HepG2 (cell line): ENCODE measurements around the gene DIP2C. TPM values are rescaled to one million over a fixed set of nuclear protein-coding genes. Genes with fewer than 3 reads are reported as not detected.

ENCODE experiments used
- ATAC-seq: fragments of 200-7000 bp; cut with Tn5 transposase; 3 replicates; pipeline ENCODE4 v1.9.1; 2020; ENCODE audit warnings: mild to moderate bottlenecking, moderate library complexity
- BruUV-seq: library from RNA; stranded (reverse); fragments of 400-500 nt; replicated peaks from 2 replicates; lab custom pipeline; 2021; lab: Mats Ljungman, UMichigan
- CTCF ChIA-PET: fragments of 300-600 bp; formaldehyde crosslinking; extraction: SDS; loops from one replicate; lab custom pipeline; 2021; ENCODE audit warnings: low total read pairs, inconsistent platforms, low intra/inter-chr PET ratio; lab: Yijun Ruan, JAX
- POLR2A ChIA-PET: fragments of 350-600 bp; sonication (Branson Sonifier 250); formaldehyde crosslinking; loops from one replicate; lab custom pipeline; 2020; ENCODE audit warnings: antibody characterized with exemption, inconsistent platforms; lab: Yijun Ruan, JAX
- DNase-seq: peaks from one replicate; pipeline ENCODE4 v3.0.0-alpha.2; 2015; ENCODE audit warnings: low spot score
- FAIRE-seq: peaks from 3 replicates; lab custom pipeline; 2011; peaks lifted over from hg19 to GRCh38; lab: Jason Lieb, UNC
- H2AFZ ChIP-seq: one replicate; pipeline ENCODE4 v1.6.1; 2011; ENCODE audit warnings: low read length, inconsistent platforms
- H3K27ac ChIP-seq: fragments of 300-600 bp; 3 replicates; pipeline ENCODE4 v1.8.0; 2011; ENCODE audit warnings: mixed run types, mild to moderate bottlenecking, mixed read lengths, low read length, inconsistent platforms; ENCODE audit not compliant: insufficient read depth; ENCODE audit errors: extremely low read length
- H3K27me3 ChIP-seq, 2 experiments: fragments of 200-600 bp in 1 of 2; 2 replicates in 1 of 2; 3 replicates in 1 of 2; pipeline versions ENCODE4 v1.6.0 to v1.8.0; 2011; ENCODE audit warnings: low read length in 2 of 2, mild to moderate bottlenecking in 2 of 2, moderate library complexity in 2 of 2, inconsistent platforms in 1 of 2; ENCODE audit not compliant: insufficient read depth in 2 of 2, control insufficient read depth in 1 of 2
- H3K36me3 ChIP-seq, 2 experiments: fragments of 200-600 bp in 1 of 2; replicated peaks in 1 of 2; 2 replicates in 1 of 2; 3 replicates in 1 of 2; pipeline versions ENCODE4 v1.5.1 to v1.8.0; 2011; ENCODE audit warnings: low read length in 2 of 2, inconsistent platforms in 1 of 2; ENCODE audit not compliant: insufficient read depth in 2 of 2, control insufficient read depth in 1 of 2
- H3K4me1 ChIP-seq: 2 replicates; pipeline ENCODE4 v1.5.1; 2012; ENCODE audit warnings: low read length, inconsistent platforms; ENCODE audit not compliant: insufficient read depth
- H3K4me2 ChIP-seq: 2 replicates; pipeline ENCODE4 v1.6.0; 2011; ENCODE audit warnings: low read depth, low read length, inconsistent platforms
- H3K4me3 ChIP-seq, 3 experiments: fragments of 200-600 bp in 1 of 3; sonication (generic), shearing (Covaris generic) in 1 of 3; replicated peaks in 1 of 3; 2 replicates each; pipeline ENCODE4 v1.5.1; 2011 to 2016; ENCODE audit warnings: low read length in 3 of 3, inconsistent platforms in 2 of 3, low read depth in 2 of 3, mild to moderate bottlenecking in 2 of 3, control low read depth in 1 of 3, mixed read lengths in 1 of 3; ENCODE audit not compliant: insufficient read depth in 1 of 3
- H3K79me2 ChIP-seq: one replicate; pipeline ENCODE4 v1.6.1; 2011; ENCODE audit warnings: low read length, inconsistent platforms; ENCODE audit not compliant: insufficient read depth
- H3K9ac ChIP-seq: 2 replicates; pipeline ENCODE4 v1.6.0; 2011; ENCODE audit warnings: mild to moderate bottlenecking, low read depth, low read length, inconsistent platforms; ENCODE audit not compliant: insufficient read depth
- H3K9me3 ChIP-seq: 2 replicates; pipeline ENCODE4 v1.5.1; 2012; ENCODE audit warnings: mild to moderate bottlenecking, low read length
- H4K20me1 ChIP-seq: 2 replicates; pipeline ENCODE4 v1.6.0; 2011; ENCODE audit warnings: inconsistent platforms, mild to moderate bottlenecking, low read length, moderate library complexity; ENCODE audit not compliant: insufficient read depth
- EHMT2 ChIP-seq: fragments of 200-600 bp; sonication (generic); IDR thresholded peaks from 2 replicates; pipeline ENCODE4 v1.7.0; 2017; ENCODE audit warnings: antibody characterized with exemption, low read depth, low read length, borderline replicate concordance
- GTF2F1 ChIP-seq: fragments of 150-350 bp; IDR thresholded peaks from 2 replicates; pipeline ENCODE4 v1.6.1; 2014; ENCODE audit warnings: low read length
- KLF6 ChIP-seq: IDR thresholded peaks from 2 replicates; pipeline ENCODE4 v1.8.0; 2016; ENCODE audit warnings: missing biosample characterization, missing genetic modification reagents
- MAFK ChIP-seq, 2 experiments: IDR thresholded peaks in 1 of 2; conservative IDR thresholded peaks in 1 of 2; 2 replicates each; pipeline ENCODE4 v1.6.1; 2011; ENCODE audit warnings: improper control_type of control experiment in 2 of 2, low read length in 2 of 2
- MED8 ChIP-seq: sonication (generic); formaldehyde crosslinking; IDR thresholded peaks from 2 replicates; pipeline ENCODE4 v1.8.1; 2023; ENCODE audit warnings: mild to moderate bottlenecking, missing genetic modification reagents; ENCODE audit not compliant: insufficient replicate concordance
- NCOA1 ChIP-seq: sonication (generic); formaldehyde crosslinking; IDR thresholded peaks from 2 replicates; pipeline ENCODE4 v1.9.0; 2021; ENCODE audit warnings: missing genetic modification reagents
- NCOA2 ChIP-seq: sonication (generic); formaldehyde crosslinking; IDR thresholded peaks from 2 replicates; pipeline ENCODE4 v1.8.0; 2022; ENCODE audit warnings: inconsistent platforms
- PCBP2 ChIP-seq: fragments of 200-400 bp; formaldehyde crosslinking; optimal IDR thresholded peaks from 2 replicates; pipeline ENCODE3; 2018; ENCODE audit warnings: low read length, low read depth; ENCODE audit not compliant: poor library complexity, severe bottlenecking
- POLR2AphosphoS5 ChIP-seq: IDR thresholded peaks from 2 replicates; pipeline ENCODE4 v1.6.1; 2012; ENCODE audit warnings: low read depth, low read length
- RBM39 ChIP-seq: fragments of 200-400 bp; formaldehyde crosslinking; IDR thresholded peaks from one replicate; pipeline ENCODE4 v1.6.1; 2018; ENCODE audit warnings: antibody characterized with exemption, mild to moderate bottlenecking, low read depth, low read length; ENCODE audit not compliant: poor library complexity, severe bottlenecking
- REL ChIP-seq: sonication (generic); formaldehyde crosslinking; conservative IDR thresholded peaks from 2 replicates; pipeline ENCODE4 v1.8.0; 2022; ENCODE audit warnings: mild to moderate bottlenecking, missing genetic modification reagents, moderate library complexity
- ZNF337 ChIP-seq: sonication (generic); formaldehyde crosslinking; IDR thresholded peaks from 2 replicates; pipeline ENCODE4 v1.5.1; 2020; ENCODE audit warnings: missing genetic modification reagents, low read depth, mild to moderate bottlenecking, borderline replicate concordance
- ZNF530 ChIP-seq: sonication (generic); formaldehyde crosslinking; IDR thresholded peaks from 2 replicates; pipeline ENCODE4 v1.5.0; 2020; ENCODE audit warnings: low read depth, mild to moderate bottlenecking, missing genetic modification reagents
- ZNF614 ChIP-seq: IDR thresholded peaks from 2 replicates; pipeline ENCODE4 v1.6.1; 2018; ENCODE audit warnings: missing biosample characterization, missing genetic modification reagents, inconsistent platforms, borderline replicate concordance
- WGBS: methylation state at CpG from one replicate; pipeline ENCODE4 v1.1.6; 2017; ENCODE audit warnings: low lambda C conversion rate; 5-methylcytosine and 5-hydroxymethylcytosine counted together
- in situ Hi-C: cut with HindIII; loops from 2 replicates; pipeline ENCODE4 v1.10.0; 2017; ENCODE audit warnings: low pct_unique_long_range_greater_than_20kb; ENCODE audit not compliant: extremely low pct_ligation_motif_present
- intact Hi-C: fragments of 100-400 bp; cut with micrococcal nuclease; formaldehyde crosslinking; loops from one replicate; pipeline ENCODE4 v1.10.0; 2022; ENCODE audit not compliant: unreplicated experiment
- polyA plus RNA-seq, 8 experiments: library from polyadenylated mRNA; depleted of rRNA in 3 of 8; stranded (reverse) in 7 of 8; unstranded in 1 of 8; fragments of >200 nt; fragmentation: Illumina TruSeq in 4 of 8; extraction: Trizol in 4 of 8; gene quantifications; 2 replicates each; pipeline versions ENCODE4 v1.2.1 to v1.2.3, GENCODE V29; 2011 to 2016; ENCODE audit warnings: low read depth in 4 of 8, missing spikeins in 1 of 8, mixed read lengths in 1 of 8; ENCODE audit not compliant: insufficient read depth in 1 of 8
- total RNA-seq, 5 experiments: library from RNA; depleted of rRNA; stranded (reverse); fragments of >200 nt; fragmentation: Illumina TruSeq; extraction: Trizol; gene quantifications; 2 replicates each; pipeline ENCODE4 v1.2.3, GENCODE V29; 2016; ENCODE audit warnings: low read depth in 1 of 5
- TF ChIP-seq, protein P1 (sequence below): sonication (generic); formaldehyde crosslinking; IDR thresholded peaks from 2 replicates; pipeline ENCODE4 v1.4.0; 2020; ENCODE audit warnings: missing genetic modification reagents, borderline replicate concordance
- TF ChIP-seq, protein P2 (sequence below): IDR thresholded peaks from 2 replicates; pipeline ENCODE4 v1.4.0; 2020; ENCODE audit warnings: mild to moderate bottlenecking, missing genetic modification reagents

DIP2C gene
- total and polyA plus RNA-seq, 2 of the 13 experiments (the other 11 are each of a cell fraction or from before 2014, with no cell fraction given) = 2.2 to 2.7 TPM

DNA sequence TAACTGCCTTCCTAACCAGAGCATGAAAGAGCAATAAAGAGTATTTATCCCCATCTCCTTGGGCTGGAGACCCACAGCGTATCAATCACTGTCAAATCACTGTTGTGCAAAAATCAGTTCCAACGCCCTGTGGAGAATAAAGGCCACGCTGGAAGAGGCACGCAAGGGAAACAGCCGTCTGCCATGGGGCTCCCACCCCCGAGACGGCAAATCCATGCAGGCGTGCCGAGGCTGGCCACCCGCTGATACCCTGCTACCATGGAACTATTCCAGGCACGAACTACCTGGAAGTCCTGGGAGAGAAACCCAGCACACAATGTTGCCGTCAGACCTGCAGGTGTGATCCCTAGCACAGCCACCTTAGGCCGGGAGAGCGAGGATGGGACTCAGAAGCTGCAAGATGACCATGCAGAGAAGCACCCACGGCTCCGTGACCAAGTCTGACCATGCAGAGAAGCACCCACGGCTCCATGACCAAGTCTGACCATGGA lies 185.3 kb downstream of the DIP2C start:
- intact Hi-C loops = no loop called here
- H4K20me1 ChIP-seq = 0 out of 2 replicates have a peak, but pooled peaks cover 2% of the 10 kb centered on the region
- POLR2A ChIA-PET = no interaction called here
- H3K27me3 ChIP-seq = no peaks in the 10 kb centered on the region
- no peaks in the 10 kb centered on the region for H3K4me1 ChIP-seq
- in situ Hi-C loops = no loop called here
- no peak overlapping the region for H3K4me2 ChIP-seq
- no peaks in the 10 kb centered on the region for H3K36me3 ChIP-seq
- no peaks in the 10 kb centered on the region for H3K79me2 ChIP-seq
- H3K4me3 ChIP-seq = no peak overlapping the region
- H3K9ac ChIP-seq = no peak overlapping the region
- 91% methylated on average over 10 of the region's 17 CpGs for WGBS
- H3K27ac ChIP-seq = no peak overlapping the region
- no TSS peak for BruUV-seq
- H3K9me3 ChIP-seq = no peaks in the 10 kb centered on the region
- ATAC-seq = no peak
- CTCF ChIA-PET = no interaction called here
- no peak for DNase-seq
- TF ChIP-seq RBM39 (no peak), ZNF530 (CRISPR knock-in tag) (no peak), ZNF337 (CRISPR knock-in tag) (no peak), MED8 (CRISPR knock-in tag) (no peak), PCBP2 (no peak), REL (CRISPR knock-in tag) (no peak), ZNF614 (CRISPR knock-in tag) (no peak), KLF6 (CRISPR knock-in tag) (no peak), NCOA2 (CRISPR knock-in tag) (no peak), EHMT2 (no peak), POLR2AphosphoS5 (no peak), NCOA1 (no peak), MAFK (conservative IDR thresholded peaks at IDR 0.05 in 1 of 2, IDR thresholded peaks at IDR 0.05 in 1 of 2; ENCODE audit: low read length in 2 of 2) (no peak), GTF2F1 (no peak)
- TF ChIP-seq, protein P1, sequence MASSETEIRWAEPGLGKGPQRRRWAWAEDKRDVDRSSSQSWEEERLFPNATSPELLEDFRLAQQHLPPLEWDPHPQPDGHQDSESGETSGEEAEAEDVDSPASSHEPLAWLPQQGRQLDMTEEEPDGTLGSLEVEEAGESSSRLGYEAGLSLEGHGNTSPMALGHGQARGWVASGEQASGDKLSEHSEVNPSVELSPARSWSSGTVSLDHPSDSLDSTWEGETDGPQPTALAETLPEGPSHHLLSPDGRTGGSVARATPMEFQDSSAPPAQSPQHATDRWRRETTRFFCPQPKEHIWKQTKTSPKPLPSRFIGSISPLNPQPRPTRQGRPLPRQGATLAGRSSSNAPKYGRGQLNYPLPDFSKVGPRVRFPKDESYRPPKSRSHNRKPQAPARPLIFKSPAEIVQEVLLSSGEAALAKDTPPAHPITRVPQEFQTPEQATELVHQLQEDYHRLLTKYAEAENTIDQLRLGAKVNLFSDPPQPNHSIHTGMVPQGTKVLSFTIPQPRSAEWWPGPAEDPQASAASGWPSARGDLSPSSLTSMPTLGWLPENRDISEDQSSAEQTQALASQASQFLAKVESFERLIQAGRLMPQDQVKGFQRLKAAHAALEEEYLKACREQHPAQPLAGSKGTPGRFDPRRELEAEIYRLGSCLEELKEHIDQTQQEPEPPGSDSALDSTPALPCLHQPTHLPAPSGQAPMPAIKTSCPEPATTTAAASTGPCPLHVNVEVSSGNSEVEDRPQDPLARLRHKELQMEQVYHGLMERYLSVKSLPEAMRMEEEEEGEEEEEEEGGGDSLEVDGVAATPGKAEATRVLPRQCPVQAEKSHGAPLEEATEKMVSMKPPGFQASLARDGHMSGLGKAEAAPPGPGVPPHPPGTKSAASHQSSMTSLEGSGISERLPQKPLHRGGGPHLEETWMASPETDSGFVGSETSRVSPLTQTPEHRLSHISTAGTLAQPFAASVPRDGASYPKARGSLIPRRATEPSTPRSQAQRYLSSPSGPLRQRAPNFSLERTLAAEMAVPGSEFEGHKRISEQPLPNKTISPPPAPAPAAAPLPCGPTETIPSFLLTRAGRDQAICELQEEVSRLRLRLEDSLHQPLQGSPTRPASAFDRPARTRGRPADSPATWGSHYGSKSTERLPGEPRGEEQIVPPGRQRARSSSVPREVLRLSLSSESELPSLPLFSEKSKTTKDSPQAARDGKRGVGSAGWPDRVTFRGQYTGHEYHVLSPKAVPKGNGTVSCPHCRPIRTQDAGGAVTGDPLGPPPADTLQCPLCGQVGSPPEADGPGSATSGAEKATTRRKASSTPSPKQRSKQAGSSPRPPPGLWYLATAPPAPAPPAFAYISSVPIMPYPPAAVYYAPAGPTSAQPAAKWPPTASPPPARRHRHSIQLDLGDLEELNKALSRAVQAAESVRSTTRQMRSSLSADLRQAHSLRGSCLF = no peak
- TF ChIP-seq, protein P2, sequence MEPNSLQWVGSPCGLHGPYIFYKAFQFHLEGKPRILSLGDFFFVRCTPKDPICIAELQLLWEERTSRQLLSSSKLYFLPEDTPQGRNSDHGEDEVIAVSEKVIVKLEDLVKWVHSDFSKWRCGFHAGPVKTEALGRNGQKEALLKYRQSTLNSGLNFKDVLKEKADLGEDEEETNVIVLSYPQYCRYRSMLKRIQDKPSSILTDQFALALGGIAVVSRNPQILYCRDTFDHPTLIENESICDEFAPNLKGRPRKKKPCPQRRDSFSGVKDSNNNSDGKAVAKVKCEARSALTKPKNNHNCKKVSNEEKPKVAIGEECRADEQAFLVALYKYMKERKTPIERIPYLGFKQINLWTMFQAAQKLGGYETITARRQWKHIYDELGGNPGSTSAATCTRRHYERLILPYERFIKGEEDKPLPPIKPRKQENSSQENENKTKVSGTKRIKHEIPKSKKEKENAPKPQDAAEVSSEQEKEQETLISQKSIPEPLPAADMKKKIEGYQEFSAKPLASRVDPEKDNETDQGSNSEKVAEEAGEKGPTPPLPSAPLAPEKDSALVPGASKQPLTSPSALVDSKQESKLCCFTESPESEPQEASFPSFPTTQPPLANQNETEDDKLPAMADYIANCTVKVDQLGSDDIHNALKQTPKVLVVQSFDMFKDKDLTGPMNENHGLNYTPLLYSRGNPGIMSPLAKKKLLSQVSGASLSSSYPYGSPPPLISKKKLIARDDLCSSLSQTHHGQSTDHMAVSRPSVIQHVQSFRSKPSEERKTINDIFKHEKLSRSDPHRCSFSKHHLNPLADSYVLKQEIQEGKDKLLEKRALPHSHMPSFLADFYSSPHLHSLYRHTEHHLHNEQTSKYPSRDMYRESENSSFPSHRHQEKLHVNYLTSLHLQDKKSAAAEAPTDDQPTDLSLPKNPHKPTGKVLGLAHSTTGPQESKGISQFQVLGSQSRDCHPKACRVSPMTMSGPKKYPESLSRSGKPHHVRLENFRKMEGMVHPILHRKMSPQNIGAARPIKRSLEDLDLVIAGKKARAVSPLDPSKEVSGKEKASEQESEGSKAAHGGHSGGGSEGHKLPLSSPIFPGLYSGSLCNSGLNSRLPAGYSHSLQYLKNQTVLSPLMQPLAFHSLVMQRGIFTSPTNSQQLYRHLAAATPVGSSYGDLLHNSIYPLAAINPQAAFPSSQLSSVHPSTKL (CRISPR knock-in tag) = no peak
- H2AFZ ChIP-seq = no peak overlapping the region
- no peak for FAIRE-seq
